Fibroblast of lung (primary cell): ENCODE data around the gene KLHL29. TPM values are rescaled to one million over a fixed set of nuclear protein-coding genes. Genes with fewer than 3 reads are reported as not detected.

Source experiments
- DNase-seq, 2 donors: peaks; one replicate each; pipeline versions ENCODE4 v3.0.0 to v3.0.0-alpha.2; 2010; ENCODE audit warnings: low read depth in 2 of 2
- H2AFZ ChIP-seq: 2 replicates; pipeline ENCODE4 v1.5.1; 2012; ENCODE audit warnings: low read length, control low read depth, inconsistent platforms
- H3K27ac ChIP-seq: 2 replicates; pipeline ENCODE4 v1.5.1; 2011; ENCODE audit warnings: low read length, control low read depth; ENCODE audit not compliant: insufficient read depth
- H3K27me3 ChIP-seq: 2 replicates; pipeline ENCODE4 v1.5.1; 2011; ENCODE audit warnings: mild to moderate bottlenecking, low read length; ENCODE audit not compliant: control insufficient read depth, insufficient read depth
- H3K36me3 ChIP-seq: 2 replicates; pipeline ENCODE4 v1.5.1; 2011; ENCODE audit warnings: low read length; ENCODE audit not compliant: control insufficient read depth, insufficient read depth
- H3K4me1 ChIP-seq: 2 replicates; pipeline ENCODE4 v1.5.1; 2011; ENCODE audit warnings: low read length; ENCODE audit not compliant: control insufficient read depth, insufficient read depth; ENCODE audit errors: extremely low read depth
- H3K4me2 ChIP-seq: 2 replicates; pipeline ENCODE4 v1.5.1; 2011; ENCODE audit warnings: low read length, control low read depth; ENCODE audit not compliant: insufficient read depth; ENCODE audit errors: extremely low read depth
- H3K4me3 ChIP-seq, 4 experiments: fragments of 200-600 bp in 1 of 4; sonication (generic) in 1 of 4; replicated peaks in 1 of 4; 2 replicates each; pipeline ENCODE4 v1.5.1; 2011 to 2016; ENCODE audit warnings: low read length in 4 of 4, low read depth in 3 of 4, mild to moderate bottlenecking in 3 of 4, control low read depth in 2 of 4, inconsistent platforms in 1 of 4, mixed read lengths in 1 of 4; ENCODE audit not compliant: insufficient read depth in 1 of 4; ENCODE audit errors: control extremely low read depth in 1 of 4
- H3K79me2 ChIP-seq: 2 replicates; pipeline ENCODE4 v1.5.1; 2012; ENCODE audit warnings: mild to moderate bottlenecking, low read length, inconsistent platforms; ENCODE audit not compliant: control insufficient read depth, insufficient read depth
- H3K9ac ChIP-seq: 2 replicates; pipeline ENCODE4 v1.5.1; 2011; ENCODE audit warnings: mild to moderate bottlenecking, low read length, control low read depth; ENCODE audit not compliant: insufficient read depth
- H3K9me3 ChIP-seq: 2 replicates; pipeline ENCODE4 v1.5.1; 2012; ENCODE audit warnings: low read depth, low read length; ENCODE audit not compliant: control insufficient read depth, insufficient read depth
- H4K20me1 ChIP-seq: 2 replicates; pipeline ENCODE4 v1.5.1; 2011; ENCODE audit warnings: low read length; ENCODE audit not compliant: control insufficient read depth, insufficient read depth; ENCODE audit errors: extremely low read depth
- CTCF ChIP-seq, 2 donors: IDR thresholded peaks in 1 of 2; conservative IDR thresholded peaks in 1 of 2; 1 replicate in 1 of 2; 2 replicates in 1 of 2; pipeline ENCODE4 v1.5.1; 2011 to 2012; ENCODE audit warnings: low read length in 2 of 2, control low read depth in 1 of 2, inconsistent platforms in 1 of 2, low read depth in 1 of 2, mild to moderate bottlenecking in 1 of 2
- EZH2 ChIP-seq: IDR thresholded peaks from 2 replicates; pipeline ENCODE4 v1.5.1; 2012; ENCODE audit warnings: low read length, control low read depth, mild to moderate bottlenecking; ENCODE audit errors: missing control alignments
- polyA plus RNA-seq, 2 donors: library from polyadenylated mRNA; depleted of rRNA in 1 of 2; stranded (reverse) in 1 of 2; unstranded in 1 of 2; fragments of >200 nt; gene quantifications; 2 replicates each; pipeline ENCODE4 v1.2.1, GENCODE V29; 2011 to 2012; ENCODE audit warnings: missing spikeins in 1 of 2
- total RNA-seq: library from RNA; depleted of rRNA; stranded (reverse); fragments of >200 nt; gene quantifications from 2 replicates; pipeline ENCODE4 v1.2.1, GENCODE V29; 2014

The KLHL29 gene
- total and polyA plus RNA-seq, 2 donors (not counting 1 experiment from before 2014, with no cell fraction given): 7.1 to 7.9 TPM

GRCh38 chr2:23673830-23674679 is 289.1 kb downstream of the KLHL29 start:
- Histone ChIP-seq H3K4me3 (no peak overlapping the region), H4K20me1 (no peaks in the 10 kb centered on the region), H2AFZ (no peak overlapping the region), H3K79me2 (no peaks in the 10 kb centered on the region), H3K9me3 (no peaks in the 10 kb centered on the region), H3K9ac (no peak overlapping the region), H3K36me3 (no peaks in the 10 kb centered on the region), H3K4me1 (no peaks in the 10 kb centered on the region), H3K4me2 (no peak overlapping the region), H3K27me3 (no peaks in the 10 kb centered on the region), H3K27ac (no peak overlapping the region)
- no peak for DNase-seq
- TF ChIP-seq CTCF (conservative IDR thresholded peaks at IDR 0.05 in 1 of 2, IDR thresholded peaks at IDR 0.05 in 1 of 2; ENCODE audit: low read depth in 1 of 2, low read length in 2 of 2) (no peak), EZH2 (no peak)

- Histone ChIP-seq H3K4me1 (no peaks in the 10 kb centered on the region), H3K27ac (no peak overlapping the region)
- no peak for DNase-seq
These were observed 290.5 kb downstream of the KLHL29 start for GRCh38 chr2:23675506-23675905.

GRCh38 chr2:23677836-23678235 is 292.9 kb downstream of the KLHL29 start:
- Histone ChIP-seq H3K4me2 (no peak overlapping the region), H3K36me3 (no peaks in the 10 kb centered on the region), H3K4me3 (no peak overlapping the region), H3K4me1 (no peaks in the 10 kb centered on the region), H3K27ac (no peak overlapping the region), H3K27me3 (no peaks in the 10 kb centered on the region), H3K79me2 (no peaks in the 10 kb centered on the region), H3K9me3 (no peaks in the 10 kb centered on the region), H4K20me1 (no peaks in the 10 kb centered on the region), H3K9ac (no peak overlapping the region), H2AFZ (no peak overlapping the region)
- DNase-seq: peak in 1 of 2 donors; percentile 58
- no peak for TF ChIP-seq CTCF (conservative IDR thresholded peaks at IDR 0.05 in 1 of 2, IDR thresholded peaks at IDR 0.05 in 1 of 2; ENCODE audit: low read depth in 1 of 2, low read length in 2 of 2)
- TF ChIP-seq EZH2: no peak

More at GRCh38 chr2:23675506-23675905, 290.5 kb downstream of the KLHL29 start:
- H3K9me3 ChIP-seq: no peaks in the 10 kb centered on the region
- TF ChIP-seq EZH2 (no peak), CTCF (conservative IDR thresholded peaks at IDR 0.05 in 1 of 2, IDR thresholded peaks at IDR 0.05 in 1 of 2; ENCODE audit: low read depth in 1 of 2, low read length in 2 of 2) (no peak)
- no peaks in the 10 kb centered on the region for H3K36me3 ChIP-seq
- no peak overlapping the region for H3K4me2 ChIP-seq
- H3K4me3 ChIP-seq: no peak overlapping the region
- no peaks in the 10 kb centered on the region for H4K20me1 ChIP-seq
- no peak overlapping the region for H2AFZ ChIP-seq
- no peaks in the 10 kb centered on the region for H3K27me3 ChIP-seq
- H3K79me2 ChIP-seq: no peaks in the 10 kb centered on the region
- H3K9ac ChIP-seq: no peak overlapping the region
